ENCODE results near the gene PLAU.

DNA sequence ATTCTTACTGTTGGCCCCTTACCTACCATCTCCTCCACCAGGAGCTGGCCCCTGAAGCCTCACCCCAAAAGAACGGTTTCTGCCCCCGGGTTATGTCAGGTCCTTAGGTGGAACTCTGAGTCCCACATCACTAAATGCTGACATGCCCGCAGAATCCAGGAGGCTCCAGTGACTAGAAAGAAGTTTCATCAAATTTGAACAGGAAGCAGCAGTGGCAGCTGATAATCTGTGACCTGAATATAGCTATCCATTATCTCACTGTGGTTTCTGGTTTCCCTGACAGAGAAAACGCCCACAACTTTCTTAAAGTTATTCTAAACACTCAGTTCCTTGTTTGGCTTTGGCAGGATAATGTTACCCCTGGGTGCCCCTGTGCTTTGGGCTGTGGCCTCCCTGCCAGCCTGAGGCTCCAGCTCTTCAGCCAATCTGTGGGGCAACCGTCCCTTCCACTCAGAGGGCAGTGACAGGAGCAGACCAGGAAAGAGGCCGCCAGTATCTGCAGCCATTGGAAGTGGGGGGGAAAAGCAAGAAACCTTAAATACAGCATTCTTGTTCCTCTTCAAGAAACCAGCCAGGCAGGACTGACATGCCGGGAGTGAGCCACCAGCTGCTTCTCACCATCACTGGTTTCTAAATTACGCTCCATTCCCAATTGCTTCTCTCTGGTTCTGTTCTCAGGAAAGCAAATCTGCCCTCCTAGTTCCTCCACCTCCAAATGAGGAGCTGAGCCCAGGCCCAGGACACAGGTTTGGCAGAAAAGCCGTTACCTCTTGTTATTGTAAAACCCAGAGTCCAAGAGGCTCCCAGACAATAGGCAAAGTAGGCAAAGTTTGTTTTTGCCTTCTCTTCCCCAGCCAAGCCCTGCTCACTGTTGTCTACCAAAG lies 45.8 kb downstream of the PLAU start:
- TF ChIP-seq, protein P1, sequence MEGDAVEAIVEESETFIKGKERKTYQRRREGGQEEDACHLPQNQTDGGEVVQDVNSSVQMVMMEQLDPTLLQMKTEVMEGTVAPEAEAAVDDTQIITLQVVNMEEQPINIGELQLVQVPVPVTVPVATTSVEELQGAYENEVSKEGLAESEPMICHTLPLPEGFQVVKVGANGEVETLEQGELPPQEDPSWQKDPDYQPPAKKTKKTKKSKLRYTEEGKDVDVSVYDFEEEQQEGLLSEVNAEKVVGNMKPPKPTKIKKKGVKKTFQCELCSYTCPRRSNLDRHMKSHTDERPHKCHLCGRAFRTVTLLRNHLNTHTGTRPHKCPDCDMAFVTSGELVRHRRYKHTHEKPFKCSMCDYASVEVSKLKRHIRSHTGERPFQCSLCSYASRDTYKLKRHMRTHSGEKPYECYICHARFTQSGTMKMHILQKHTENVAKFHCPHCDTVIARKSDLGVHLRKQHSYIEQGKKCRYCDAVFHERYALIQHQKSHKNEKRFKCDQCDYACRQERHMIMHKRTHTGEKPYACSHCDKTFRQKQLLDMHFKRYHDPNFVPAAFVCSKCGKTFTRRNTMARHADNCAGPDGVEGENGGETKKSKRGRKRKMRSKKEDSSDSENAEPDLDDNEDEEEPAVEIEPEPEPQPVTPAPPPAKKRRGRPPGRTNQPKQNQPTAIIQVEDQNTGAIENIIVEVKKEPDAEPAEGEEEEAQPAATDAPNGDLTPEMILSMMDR (IDR thresholded peaks at IDR 0.05), result no peak
- no peak for TF ChIP-seq POLR2A (IDR thresholded peaks at IDR 0.05)
